HG03565 (cell line): ENCODE data around the gene SDR42E2.
"Not testable (repeated sequence)": the region's sequence is repeated elsewhere in the genome, so short reads cannot be mapped to it uniquely, and the experiment has no call there.

Experiments
- ATAC-seq: cut with Tn5 transposase; IDR thresholded peaks from one replicate; pipeline ENCODE4 v1.9.1; 2021; ENCODE audit warnings: mild to moderate bottlenecking, moderate library complexity; ENCODE audit not compliant: unreplicated experiment

Gene SDR42E2

DNA sequence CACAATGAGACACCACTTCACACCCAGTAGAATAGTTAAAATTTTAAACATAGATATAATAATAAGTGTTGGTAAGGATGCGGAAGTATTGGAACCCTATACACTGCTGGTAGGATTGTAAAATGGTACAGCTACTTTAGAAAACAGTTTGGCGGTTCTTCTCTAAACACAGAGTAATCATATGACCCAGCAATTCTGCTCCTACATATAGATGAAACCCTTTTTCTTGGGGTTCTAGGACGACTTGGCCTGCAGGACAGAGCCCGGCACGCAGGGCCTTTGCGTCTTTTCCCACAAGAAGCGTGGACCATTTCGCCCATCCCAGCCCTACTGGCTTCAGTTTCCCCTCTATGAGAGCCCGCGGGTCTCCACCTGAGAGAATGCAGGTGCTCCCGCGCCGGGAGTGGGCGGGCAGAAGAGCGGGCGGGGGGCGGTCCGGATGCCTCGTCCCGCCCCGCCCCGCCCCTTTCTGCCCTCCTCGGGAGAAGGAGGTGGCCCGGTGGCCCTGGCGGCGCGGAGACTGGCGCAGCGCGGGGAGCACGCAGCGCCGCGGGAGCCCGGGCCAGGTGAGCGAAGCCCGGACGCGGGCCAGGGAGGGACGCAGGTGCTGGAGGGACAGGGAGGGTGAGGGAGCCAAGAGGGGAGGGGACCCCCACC is at the start of gene SDR42E2:
Gene SDR42E2, plus strand, starts transcription at position 508 of the 657 bp plus-strand sequence. CDS start 3,077 bp downstream, outside the sequence.
- ATAC-seq = no peak

DNA sequence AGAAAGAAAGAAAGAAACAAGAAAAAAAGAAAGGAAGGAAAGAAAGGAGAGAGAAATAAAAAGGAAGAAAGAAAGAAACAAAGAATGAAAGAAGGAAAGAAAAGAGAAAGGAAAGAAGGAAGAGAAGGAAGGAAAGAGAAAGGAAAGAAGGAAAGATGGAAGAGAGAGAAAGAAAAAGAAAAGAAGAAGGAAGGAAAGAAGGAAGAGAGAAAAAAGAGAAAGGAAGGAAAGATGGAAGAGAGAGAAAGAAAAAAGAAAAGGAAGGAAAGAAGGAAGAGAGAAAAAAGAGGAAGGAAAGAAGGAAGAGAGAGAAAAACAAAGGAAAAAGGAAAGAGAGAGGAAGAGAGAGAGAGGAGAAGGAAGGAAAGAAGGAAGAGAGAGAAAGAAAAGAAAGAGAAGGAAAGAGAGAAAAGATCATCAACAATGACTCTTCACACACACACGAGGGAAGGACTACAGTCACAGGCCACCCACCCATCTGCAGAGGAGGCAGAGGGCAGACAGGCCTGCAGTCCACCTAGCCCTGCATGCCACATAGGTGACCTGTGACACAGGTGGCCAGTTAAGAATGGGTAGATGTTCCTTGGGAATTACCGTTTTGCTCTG is 46.1 kb upstream of the SDR42E2 start:
- no peak for ATAC-seq

DNA sequence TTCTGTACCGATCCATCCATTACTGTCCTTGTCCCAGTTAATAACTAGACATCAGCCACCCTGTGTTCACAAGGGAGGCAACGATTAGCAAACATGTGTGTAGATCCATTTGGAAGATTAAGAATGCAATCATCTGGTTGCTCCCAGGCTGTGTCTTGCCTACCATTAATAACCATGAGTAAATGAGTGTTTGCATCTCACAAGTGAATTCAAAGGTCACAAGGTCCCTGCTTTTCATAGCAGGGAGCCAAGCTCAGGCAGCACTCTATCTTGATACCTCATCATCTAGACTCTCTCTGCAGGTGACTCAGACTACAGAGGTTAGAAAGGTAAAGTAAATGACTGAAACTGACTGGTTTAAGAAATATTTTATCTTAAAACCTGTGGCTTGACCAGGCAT is 44.7 kb upstream of the SDR42E2 start:
- ATAC-seq = no peak

DNA sequence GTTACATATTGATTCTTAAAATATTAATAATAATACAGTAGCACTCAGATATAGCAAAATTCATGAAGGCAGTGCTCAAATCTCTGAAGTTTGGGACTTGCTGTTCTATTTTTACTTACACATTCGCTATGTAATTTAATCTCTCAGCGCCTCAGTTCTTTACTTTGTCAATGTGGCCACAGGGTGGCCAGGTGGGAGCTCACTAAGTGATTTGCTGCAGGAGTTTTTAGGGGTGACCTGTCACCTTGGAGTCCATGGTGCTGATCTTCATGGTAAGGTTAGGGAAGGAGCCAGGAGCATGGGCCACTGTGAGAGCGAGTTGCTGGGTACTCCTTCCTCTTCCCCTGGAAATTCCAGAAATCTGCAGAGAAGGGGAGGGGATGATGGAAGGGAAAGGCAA is 41.9 kb upstream of the SDR42E2 start:
- no peak for ATAC-seq

DNA sequence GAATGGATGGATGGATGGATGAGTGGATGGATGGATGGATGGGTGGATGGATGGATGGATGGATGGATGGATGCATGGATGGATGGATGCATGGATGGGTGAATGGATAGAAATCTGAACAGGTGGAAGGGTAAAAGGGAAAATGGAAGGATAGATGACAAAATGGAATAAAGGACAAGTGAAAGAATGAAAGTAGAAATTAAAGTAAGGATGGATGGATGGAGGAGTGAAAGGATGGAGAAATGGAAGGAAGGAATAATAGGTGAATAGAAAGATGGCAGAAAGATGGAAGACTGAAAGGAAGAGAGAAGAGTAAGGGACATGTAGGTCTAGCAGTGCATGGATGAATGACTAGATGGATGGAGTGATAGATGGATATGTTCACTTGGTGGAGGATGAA is 40.1 kb upstream of the SDR42E2 start:
- no peak for ATAC-seq

DNA sequence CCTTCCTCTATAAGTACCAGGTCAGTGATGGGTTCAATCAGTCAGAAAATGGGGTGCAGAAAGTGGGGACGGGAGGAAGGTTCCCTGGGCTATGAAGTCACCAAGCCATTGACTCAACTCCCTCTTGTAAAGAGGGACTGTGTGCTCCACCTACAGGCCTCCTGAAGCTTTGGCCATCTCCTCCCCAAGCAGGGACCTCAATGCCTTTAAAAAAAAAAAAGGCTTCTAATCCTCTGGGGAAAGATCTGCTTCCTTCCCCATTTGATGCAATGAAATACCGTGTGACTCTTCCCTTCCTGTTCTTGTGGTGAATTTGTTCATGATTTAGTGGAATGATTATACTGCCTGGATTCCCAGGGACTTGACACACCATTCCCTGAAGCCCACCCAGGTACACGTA is 39.2 kb upstream of the SDR42E2 start:
- no peak for ATAC-seq

DNA sequence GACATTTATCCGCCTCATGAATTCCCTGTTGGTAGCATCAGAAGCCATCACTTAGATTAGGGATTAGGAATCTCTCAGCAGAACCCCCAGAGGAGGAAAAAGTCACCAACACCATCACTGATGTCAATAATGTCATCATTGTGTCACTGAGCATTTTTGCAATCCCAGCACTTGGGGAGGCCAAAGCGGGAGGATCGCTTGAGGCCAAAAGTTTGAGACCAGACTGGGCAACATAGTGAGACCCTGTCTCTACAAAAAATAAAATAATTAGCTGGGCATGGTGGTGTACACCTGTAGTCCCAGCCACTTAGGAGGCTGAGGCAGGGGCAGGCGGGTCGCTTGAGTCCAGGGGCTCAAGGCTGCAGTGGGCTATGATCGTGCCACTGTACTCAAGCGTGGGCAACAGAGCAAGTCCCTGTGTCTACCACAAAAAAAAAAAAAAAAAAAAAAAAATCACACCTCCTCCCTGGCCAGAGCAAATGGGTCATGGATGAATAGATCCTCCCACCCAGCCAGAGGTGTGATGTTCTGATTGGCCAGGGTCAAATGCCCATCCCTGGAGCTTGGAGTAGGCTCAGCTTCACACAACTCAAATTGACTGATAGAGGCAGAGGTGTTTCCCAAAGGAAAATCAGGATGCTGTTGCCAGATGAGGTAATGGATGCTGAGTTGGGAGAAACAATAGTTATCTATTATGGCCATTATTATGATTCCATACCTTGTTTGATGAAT is 38.4 kb upstream of the SDR42E2 start:
- no peak for ATAC-seq

DNA sequence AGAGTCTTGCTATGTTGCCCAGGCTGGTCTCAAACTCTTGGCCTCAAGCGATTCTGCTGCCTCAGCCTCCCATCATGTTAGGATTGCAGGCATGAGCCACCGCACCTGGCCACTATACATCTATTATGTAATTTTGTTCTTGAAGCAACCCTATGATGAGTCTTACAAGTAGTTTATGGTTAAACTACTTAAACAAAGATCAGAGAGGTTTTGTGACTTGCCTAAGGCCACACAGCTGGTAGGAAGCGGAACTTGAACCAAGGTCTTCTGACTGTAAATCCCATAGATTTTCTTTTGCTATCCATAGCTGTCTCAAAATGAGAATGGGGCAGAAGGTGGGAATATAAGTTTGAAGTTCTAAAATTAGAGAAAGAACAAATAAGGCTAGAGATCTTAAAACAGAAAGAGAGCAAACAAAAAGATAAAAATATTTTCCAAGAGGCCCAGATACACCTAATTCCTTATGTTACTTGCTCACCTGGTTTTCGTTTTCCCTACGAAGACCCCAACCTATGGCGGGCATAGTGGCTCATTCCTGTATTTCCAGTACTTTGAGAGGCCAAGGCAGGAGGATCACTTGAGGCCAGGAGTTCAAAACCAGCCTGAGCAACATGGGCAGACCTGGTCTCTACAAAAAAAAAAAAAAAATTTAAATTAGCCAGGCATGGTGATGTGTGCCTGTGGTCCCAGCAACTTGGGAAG is 37.6 kb upstream of the SDR42E2 start:
- ATAC-seq = no peak

DNA sequence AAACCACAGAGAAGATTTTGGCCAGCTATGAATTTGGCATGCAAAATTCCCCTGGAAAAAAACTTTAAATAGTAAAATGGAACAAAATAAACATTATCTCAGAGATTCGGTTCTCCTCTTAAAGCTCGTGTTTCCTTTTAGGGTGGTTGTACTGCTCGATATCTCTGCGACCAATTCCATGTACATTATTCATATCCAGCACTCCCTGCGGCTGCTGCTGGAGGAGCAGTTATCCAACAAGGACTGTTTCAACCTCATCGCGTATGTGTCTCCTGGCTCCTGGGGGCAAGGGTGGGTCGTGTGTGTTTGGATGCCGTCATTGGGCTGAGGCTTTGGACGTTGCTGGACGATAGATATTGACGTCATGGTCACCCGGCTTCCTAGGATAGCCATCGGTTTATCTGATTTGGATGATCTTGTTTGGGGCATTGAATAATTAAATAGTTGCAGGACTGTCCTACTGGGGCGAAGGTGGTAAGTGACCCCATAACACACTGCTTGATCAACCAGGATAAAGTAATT is 36.2 kb upstream of the SDR42E2 start:
- ATAC-seq = no peak

DNA sequence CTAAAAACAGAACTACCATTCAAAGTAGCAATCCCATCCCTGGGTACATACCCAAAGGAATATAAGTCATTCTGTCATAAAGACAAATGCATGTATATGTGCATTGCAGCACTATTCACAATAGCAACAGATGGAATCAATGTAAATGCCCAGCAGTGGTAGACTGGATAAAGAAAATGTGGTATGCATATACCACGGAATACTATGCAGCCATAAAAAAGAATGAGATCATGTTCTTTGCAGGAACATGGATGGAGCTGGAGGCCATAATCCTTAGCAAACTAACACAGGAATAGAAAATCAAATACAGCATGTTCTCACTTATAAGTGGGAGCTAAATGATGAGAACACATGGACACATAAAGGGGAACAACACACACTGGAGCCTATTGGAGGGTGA is 33.8 kb upstream of the SDR42E2 start:
- not testable (repeated sequence) for ATAC-seq

DNA sequence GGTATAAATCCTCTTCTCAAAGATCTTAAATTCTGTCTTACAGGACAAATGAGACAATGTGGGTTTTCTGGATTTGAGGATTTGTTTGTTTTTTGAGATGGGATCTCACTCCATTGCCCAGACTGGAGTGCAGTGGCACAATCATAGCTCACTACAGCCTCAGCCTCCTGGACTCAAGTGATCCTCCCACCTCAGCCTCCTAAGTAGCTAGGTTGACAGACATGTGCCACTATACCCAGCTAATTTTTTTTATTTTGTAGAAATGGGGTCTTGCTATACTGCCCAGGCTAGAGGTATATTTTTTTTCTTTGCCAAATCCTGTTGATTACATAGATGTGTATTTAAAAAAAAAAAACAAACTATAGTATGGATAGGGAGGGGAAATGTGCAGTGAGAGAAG is 31.8 kb upstream of the SDR42E2 start:
- ATAC-seq = no peak

DNA sequence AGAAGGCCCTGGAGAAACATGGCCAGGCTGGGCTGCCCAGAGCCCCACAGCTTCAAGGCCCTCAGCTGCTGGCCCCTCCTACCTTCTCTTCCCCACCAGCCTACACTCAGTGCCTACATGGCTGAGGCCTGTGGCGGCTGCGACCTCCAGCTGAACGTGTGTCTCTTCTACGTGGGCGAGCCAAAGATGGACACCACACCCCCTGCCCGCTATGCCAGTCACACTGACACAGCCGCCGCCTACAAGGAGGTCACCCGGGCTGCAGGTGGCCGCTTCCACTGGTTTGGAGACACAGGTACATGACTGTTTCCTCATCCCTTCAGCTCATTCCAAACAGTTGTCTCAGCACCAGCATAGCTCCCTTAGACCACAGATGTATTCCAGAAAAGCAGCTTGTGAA is 29.5 kb upstream of the SDR42E2 start:
- ATAC-seq = no peak

DNA sequence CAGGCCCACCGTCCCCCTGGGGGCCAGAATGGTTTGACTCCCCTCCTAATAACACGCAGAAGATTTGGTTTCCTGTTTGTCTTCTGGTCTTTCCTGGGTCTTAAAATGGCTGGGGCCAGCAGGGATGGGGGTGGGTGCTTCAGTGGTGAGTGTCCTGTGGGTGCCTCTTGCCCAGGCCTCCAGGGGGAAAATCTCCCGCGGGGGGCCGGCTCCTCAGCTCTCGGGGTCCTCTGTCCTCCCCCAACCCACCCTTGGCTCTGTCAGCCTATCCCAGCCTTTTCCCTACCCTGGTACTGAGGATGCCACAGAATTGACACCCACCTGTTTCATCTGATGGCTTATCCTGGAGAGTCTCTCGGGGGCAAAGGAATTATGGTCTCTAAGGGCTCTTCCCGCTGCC is 23.8 kb upstream of the SDR42E2 start:
- ATAC-seq = no peak

DNA sequence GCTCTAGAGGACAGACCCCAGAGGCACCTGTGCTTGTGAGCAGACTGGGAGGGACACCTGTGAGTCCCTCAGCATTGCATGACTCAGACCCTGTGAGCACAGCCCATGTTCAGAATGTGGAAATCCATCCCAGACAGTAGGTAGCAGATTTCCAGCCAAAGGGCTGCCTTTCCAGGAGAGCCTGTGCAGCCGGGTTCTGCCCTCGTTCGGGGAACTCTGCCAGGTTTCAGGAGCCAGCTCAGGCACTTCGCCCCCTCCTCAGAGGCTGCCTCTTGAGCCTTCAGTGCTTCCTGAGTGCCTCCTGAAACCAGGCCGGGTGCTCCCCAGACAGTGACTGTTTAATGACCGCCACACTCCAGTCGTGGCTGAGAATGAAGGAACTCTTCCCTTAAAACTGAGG is 23.3 kb upstream of the SDR42E2 start:
- ATAC-seq = no peak

DNA sequence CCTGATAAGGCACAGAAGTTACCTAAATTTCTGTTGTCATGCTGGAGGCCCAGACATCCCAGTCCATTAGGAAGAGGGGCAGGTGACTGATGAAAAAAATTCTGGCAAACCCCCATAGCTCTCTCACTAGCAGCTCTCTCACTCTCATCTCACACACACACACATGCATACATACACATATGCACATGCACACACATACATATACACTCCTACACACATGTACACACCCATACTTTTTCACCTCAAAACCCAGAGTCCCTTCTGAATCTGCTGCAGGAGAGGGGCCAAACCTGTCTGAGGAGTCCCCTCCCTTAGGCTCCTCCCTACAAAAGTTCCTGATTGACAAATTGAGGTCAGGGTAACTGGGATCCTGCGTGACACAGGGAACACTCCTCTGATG is 22.6 kb upstream of the SDR42E2 start:
- no peak for ATAC-seq

DNA sequence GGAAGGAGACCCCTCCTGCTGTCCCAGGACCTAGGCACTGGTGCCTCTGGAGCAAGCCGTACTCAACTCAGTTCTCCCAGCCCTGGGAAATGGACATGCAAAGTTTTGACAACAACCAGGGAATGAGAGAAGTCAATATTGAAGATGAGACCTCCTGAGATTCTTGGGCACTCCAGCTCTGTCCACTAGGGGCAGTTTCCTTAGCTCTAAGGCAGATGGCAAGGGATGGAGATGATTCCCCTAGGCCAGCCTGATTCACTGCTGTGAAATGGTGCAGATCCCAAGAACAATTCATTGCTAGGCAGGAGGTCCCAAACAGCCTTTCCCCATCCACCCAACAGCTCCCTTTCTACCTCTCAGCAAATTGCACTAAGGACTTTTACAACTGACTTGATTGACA is 20.5 kb upstream of the SDR42E2 start:
- no peak for ATAC-seq

DNA sequence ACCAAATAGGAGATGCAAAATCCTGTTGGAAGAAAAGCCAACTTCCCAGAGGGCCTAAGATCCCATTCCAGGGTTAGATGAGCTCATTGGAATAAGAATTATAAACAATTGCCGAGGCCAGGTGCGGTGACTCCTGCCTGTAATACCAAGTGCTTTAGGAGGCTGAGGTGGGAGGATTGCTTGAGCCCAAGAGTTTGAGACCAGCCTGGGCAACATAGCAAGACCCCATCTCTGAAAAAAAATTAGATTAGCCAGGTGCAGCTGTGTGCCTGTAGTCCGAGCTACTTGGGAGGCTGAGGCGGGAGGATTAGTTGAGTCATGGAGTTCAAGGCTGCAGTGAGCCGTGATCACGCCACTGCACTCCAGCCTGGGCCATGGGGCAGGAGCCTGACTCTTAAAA is 17.8 kb upstream of the SDR42E2 start:
- no peak for ATAC-seq

DNA sequence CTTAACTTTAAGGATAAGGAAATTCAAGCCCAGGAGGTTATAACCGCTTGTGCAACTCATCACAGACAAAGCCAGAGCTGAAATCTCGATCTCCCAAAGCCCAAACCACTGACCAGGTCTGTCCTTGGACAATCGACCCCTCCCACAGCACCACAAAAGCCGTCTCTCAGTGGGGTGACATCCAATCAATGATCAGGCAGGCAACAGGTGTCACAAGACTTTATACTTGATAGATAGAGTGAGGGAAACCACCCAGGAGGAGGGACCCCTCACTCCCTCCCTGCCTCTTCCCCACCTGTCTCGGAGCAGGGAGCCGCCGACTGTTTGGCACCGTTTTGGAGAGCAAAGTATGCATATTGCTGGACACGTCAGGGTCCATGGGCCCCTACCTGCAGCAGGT is 14.5 kb upstream of the SDR42E2 start:
- ATAC-seq = no peak

DNA sequence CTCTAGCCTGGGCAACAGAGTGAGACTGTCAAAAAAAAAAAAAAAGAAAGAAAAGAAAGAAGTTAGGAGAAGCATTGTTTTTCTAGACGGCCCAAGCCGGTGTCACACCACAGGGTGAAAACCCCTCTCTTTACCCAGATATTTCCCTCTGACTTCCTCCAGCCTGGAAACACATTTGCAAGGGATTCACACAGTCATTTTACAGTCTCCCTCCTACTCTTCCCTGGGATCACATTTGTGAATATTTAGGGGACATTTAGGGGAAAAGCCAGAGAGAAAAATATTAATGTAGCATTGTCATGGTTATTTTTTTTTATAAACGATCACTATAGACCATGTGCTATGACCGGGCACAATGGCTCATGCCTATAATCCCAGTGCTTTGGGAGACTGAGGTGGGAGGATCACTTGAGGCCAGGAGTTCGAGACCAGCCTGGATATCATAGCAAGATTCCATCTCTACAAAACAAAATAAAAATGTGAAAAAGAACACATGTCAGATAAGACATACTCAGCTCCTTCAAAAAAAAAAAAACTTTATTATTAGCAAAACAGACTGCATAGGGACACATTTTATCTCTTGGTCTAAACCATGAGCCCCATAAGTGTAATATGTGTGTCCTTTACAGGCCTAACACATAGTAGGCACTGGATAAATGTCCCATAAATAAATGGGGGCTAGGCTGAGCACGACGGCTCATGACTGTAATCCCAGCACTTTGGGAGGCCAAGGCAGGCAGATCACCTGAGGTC is 10.9 kb upstream of the SDR42E2 start:
- no peak for ATAC-seq

DNA sequence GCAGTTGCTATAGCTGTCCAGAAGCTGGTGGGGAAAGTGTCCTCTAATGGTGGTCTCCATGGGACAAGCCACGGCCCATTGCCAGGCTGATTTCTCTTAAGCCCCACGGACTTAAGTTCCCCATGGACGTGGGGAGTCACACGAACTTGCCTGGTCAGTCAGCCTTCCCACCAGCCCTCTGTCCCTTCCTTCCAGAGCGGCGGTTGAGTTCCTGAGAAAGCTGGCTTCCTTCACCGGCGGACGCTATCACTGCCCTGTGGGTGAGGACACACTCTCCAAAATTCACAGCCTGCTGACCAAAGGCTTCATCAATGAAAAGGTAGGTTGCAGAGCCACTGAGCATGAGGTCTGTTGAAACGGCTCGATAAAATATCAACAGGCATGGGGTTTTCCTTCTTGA is 10.0 kb upstream of the SDR42E2 start:
- no peak for ATAC-seq

DNA sequence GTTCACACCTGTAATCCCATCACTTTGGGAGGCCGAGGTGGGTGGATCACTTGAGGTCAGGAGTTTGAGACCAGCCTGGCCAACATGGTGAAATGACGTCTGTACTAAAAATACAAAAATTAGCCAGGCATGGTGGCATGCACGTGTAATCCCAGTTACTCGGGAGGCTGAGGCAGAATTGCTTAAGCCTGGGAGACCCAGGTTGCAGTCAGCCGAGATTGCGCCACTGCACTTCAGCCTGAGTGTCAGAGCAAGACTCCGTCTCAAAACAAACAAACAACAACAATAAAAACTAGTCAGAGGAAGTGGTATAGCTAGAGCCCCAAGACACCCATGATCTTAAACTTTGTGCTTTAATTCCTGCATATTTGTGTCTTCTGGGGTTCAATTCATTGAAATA is 9.2 kb upstream of the SDR42E2 start:
- ATAC-seq = not testable (repeated sequence)
